Endothelial cell of umbilical vein (primary cell): Measurements from ENCODE around the gene AMN. TPM values are rescaled to one million over a fixed set of nuclear protein-coding genes. Genes with fewer than 3 reads are reported as not detected.

Experiments
- BruUV-seq: library from RNA; stranded (reverse); fragments of 400-500 nt; replicated peaks from 2 replicates; lab custom pipeline; 2021; lab: Mats Ljungman, UMichigan
- CTCF ChIA-PET: fragments of 300-600, 350-600 bp; sonication (Branson Sonifier 250); formaldehyde crosslinking; loops from one replicate; lab custom pipeline; 2021; ENCODE audit warnings: antibody characterized with exemption, inconsistent platforms; lab: Charles Lee
- POLR2A ChIA-PET: fragments of 300-600, 350-600 bp; sonication (Branson Sonifier 250); formaldehyde crosslinking; loops from one replicate; lab custom pipeline; 2021; ENCODE audit warnings: antibody characterized with exemption, inconsistent platforms; lab: Charles Lee
- DNase-seq: peaks from one replicate; pipeline ENCODE4 v3.0.0-alpha.2; 2011; ENCODE audit warnings: low read depth, low spot score
- FAIRE-seq: peaks from 2 replicates; lab custom pipeline; 2011; peaks lifted over from hg19 to GRCh38; lab: Jason Lieb, UNC
- H2AFZ ChIP-seq: 2 replicates; pipeline ENCODE4 v1.6.0; 2012; ENCODE audit warnings: low read depth, low read length, control low read depth, inconsistent platforms
- H3K27ac ChIP-seq: 2 replicates; pipeline ENCODE4 v1.5.1; 2011; ENCODE audit warnings: low read depth, mild to moderate bottlenecking, control low read depth, low read length, moderate library complexity; ENCODE audit not compliant: insufficient read depth
- H3K27me3 ChIP-seq, 2 experiments: 2 replicates each; pipeline versions ENCODE4 v1.6.0 to v1.6.1; 2011; ENCODE audit warnings: low read length in 2 of 2, mixed read lengths in 1 of 2; ENCODE audit not compliant: control insufficient read depth in 2 of 2, insufficient read depth in 2 of 2
- H3K36me3 ChIP-seq, 2 experiments: 2 replicates in 1 of 2; 3 replicates in 1 of 2; pipeline ENCODE4 v1.5.1; 2011; ENCODE audit warnings: low read length in 2 of 2, mild to moderate bottlenecking in 1 of 2, moderate library complexity in 1 of 2; ENCODE audit not compliant: control insufficient read depth in 2 of 2, insufficient read depth in 2 of 2; ENCODE audit errors: extremely low read depth in 1 of 2
- H3K4me1 ChIP-seq: 3 replicates; pipeline ENCODE4 v1.5.1; 2011; ENCODE audit warnings: mild to moderate bottlenecking, low read length; ENCODE audit not compliant: control insufficient read depth, insufficient read depth; ENCODE audit errors: extremely low read depth
- H3K4me2 ChIP-seq: 2 replicates; pipeline ENCODE4 v1.6.1; 2011; ENCODE audit warnings: low read length, control low read depth, mixed read lengths; ENCODE audit not compliant: insufficient read depth
- H3K4me3 ChIP-seq, 3 experiments: fragments of 200-600 bp in 1 of 3; sonication (generic), shearing (Covaris generic) in 1 of 3; replicated peaks in 1 of 3; 2 replicates each; pipeline ENCODE4 v1.5.1; 2011 to 2016; ENCODE audit warnings: control low read depth in 3 of 3, low read length in 3 of 3, mild to moderate bottlenecking in 2 of 3, inconsistent platforms in 1 of 3, low read depth in 1 of 3, moderate library complexity in 1 of 3; ENCODE audit not compliant: insufficient read depth in 1 of 3
- H3K79me2 ChIP-seq: 2 replicates; pipeline ENCODE4 v1.6.0; 2012; ENCODE audit warnings: low read length, inconsistent platforms; ENCODE audit not compliant: control insufficient read depth, insufficient read depth
- H3K9ac ChIP-seq: replicated peaks from 2 replicates; pipeline ENCODE3; 2011; ENCODE audit warnings: low read length, control low read depth; ENCODE audit not compliant: insufficient read depth; ENCODE audit errors: extremely low read depth
- H3K9me1 ChIP-seq: replicated peaks from 3 replicates; pipeline ENCODE4 v1.6.0; 2011; ENCODE audit warnings: mild to moderate bottlenecking, low read length; ENCODE audit not compliant: control insufficient read depth, insufficient read depth; ENCODE audit errors: extremely low read depth
- H3K9me3 ChIP-seq: replicated peaks from 2 replicates; pipeline ENCODE4 v1.5.1; 2012; ENCODE audit warnings: low read length, inconsistent platforms; ENCODE audit not compliant: control insufficient read depth, insufficient read depth
- H4K20me1 ChIP-seq: replicated peaks from 2 replicates; pipeline ENCODE3; 2011; ENCODE audit warnings: mild to moderate bottlenecking, low read length; ENCODE audit not compliant: control insufficient read depth, insufficient read depth; ENCODE audit errors: extremely low read depth
- EZH2 ChIP-seq: IDR thresholded peaks from 2 replicates; pipeline ENCODE4 v1.6.1; 2012; ENCODE audit warnings: borderline replicate concordance, low read depth, mild to moderate bottlenecking, moderate library complexity, low read length, inconsistent platforms; ENCODE audit not compliant: severe bottlenecking
- POLR2AphosphoS5 ChIP-seq: IDR thresholded peaks from 2 replicates; pipeline ENCODE4 v1.6.1; 2012; ENCODE audit warnings: low read depth, mild to moderate bottlenecking, control low read depth, low read length, moderate library complexity; ENCODE audit not compliant: insufficient read depth
- dilution Hi-C: fragments of 300-500 bp; cut with MboI; formaldehyde crosslinking; loops from one replicate; pipeline ENCODE4 v1.15.0; 2019; ENCODE audit warnings: low sequenced_read_pairs; ENCODE audit not compliant: extremely low pct_ligation_motif_present
- intact Hi-C: fragments of 100-400 bp; cut with micrococcal nuclease; formaldehyde crosslinking; loops from one replicate; pipeline ENCODE4 v1.10.0; 2022
- polyA plus RNA-seq, 4 experiments: library from polyadenylated mRNA; depleted of rRNA in 3 of 4; stranded (reverse) in 3 of 4; unstranded in 1 of 4; fragments of >200 nt; gene quantifications; 2 replicates each; pipeline versions ENCODE4 v1.2.1 to v1.2.3, GENCODE V29; 2011 to 2012; ENCODE audit warnings: missing spikeins in 1 of 4
- total RNA-seq: library from RNA; stranded (reverse); gene quantifications from 2 replicates; pipeline ENCODE4 v1.2.3, GENCODE V29; 2021

Gene AMN
- total and polyA plus RNA-seq, 2 donors (not counting 3 experiments of a cell fraction or from before 2014, with no cell fraction given): 0.03 TPM; not detected in 1

GRCh38 chr14:102931580-102932285 lies 9.3 kb downstream of the AMN start:
- H3K36me3 ChIP-seq: peaks cover 3 to 11% of the 10 kb centered on the region in 2 experiments
- CTCF ChIA-PET: interaction anchor here (3.1 kb wide), 1 partner anchor 237 kb away, joined by 29 read pairs; no protein-coding TSS in a partner anchor
- no peak overlapping the region for H2AFZ ChIP-seq
- intact Hi-C loops (no loop called here), dilution Hi-C loops (no loop called here)
- no peak for FAIRE-seq
- no peak overlapping the region for H3K4me2 ChIP-seq
- peaks cover 19 to 32% of the 10 kb centered on the region in 2 experiments for H3K27me3 ChIP-seq
- TF ChIP-seq EZH2 (no peak), POLR2AphosphoS5 (peak; percentile 20)
- DNase-seq: no peak
- POLR2A ChIA-PET: interaction anchor here (0.5 kb wide), 1 partner anchor 501 kb away, joined by 6 read pairs; no protein-coding TSS in a partner anchor
- H3K9me1 ChIP-seq: no peaks in the 10 kb centered on the region
- H3K4me1 ChIP-seq: peaks cover 13% of the 10 kb centered on the region
- no peaks in the 10 kb centered on the region for H3K79me2 ChIP-seq
- BruUV-seq: no TSS peak
- no peak overlapping the region for H3K4me3 ChIP-seq
- no peaks in the 10 kb centered on the region for H3K9me3 ChIP-seq
- H3K27ac ChIP-seq: no peak overlapping the region
- H4K20me1 ChIP-seq: no peaks in the 10 kb centered on the region
- no peak overlapping the region for H3K9ac ChIP-seq

- Histone ChIP-seq H3K4me2 (no peak overlapping the region), H2AFZ (no peak overlapping the region), H3K9me1 (no peaks in the 10 kb centered on the region), H3K9me3 (no peaks in the 10 kb centered on the region), H3K4me1 (peaks cover 13% of the 10 kb centered on the region), H3K27ac (no peak overlapping the region), H3K27me3 (peaks cover 17 to 31% of the 10 kb centered on the region in 2 experiments), H3K36me3 (peaks cover 3 to 18% of the 10 kb centered on the region in 2 experiments), H4K20me1 (no peaks in the 10 kb centered on the region), H3K79me2 (no peaks in the 10 kb centered on the region), H3K4me3 (no peak overlapping the region), H3K9ac (no peak overlapping the region)
- no TSS peak for BruUV-seq
- POLR2A ChIA-PET: interaction anchor here (0.5 kb wide), 1 partner anchor 502 kb away, joined by 6 read pairs; no protein-coding TSS in a partner anchor
- dilution Hi-C loops: no loop called here
- TF ChIP-seq EZH2: no peak
- intact Hi-C loops: no loop called here
- DNase-seq (no peak), FAIRE-seq (no peak)
- CTCF ChIA-PET: interaction anchor here (1.5 to 3.1 kb wide), 2 partner anchors 238 kb away, joined by 3 to 29 read pairs; no protein-coding TSS in a partner anchor
Measured at GRCh38 chr14:102932484-102933248, 10.2 kb downstream of the AMN start.
